CD4-positive, alpha-beta T cell treated with Interleukin-17A for 1 hour (primary cell): ENCODE measurements around the gene C6orf47.

Source experiments
- DNase-seq: peaks from one replicate; pipeline ENCODE4 v3.0.0-alpha.2; 2020

C6orf47 gene

GRCh38 chr6:31609519-31610406 is 50.8 kb downstream of the C6orf47 start:
- no peak for DNase-seq
